ENCODE results near the gene ARFRP1. TPM values are rescaled to one million over a fixed set of nuclear protein-coding genes. Genes with fewer than 3 reads are reported as not detected.

ARFRP1 gene
- total and polyA plus RNA-seq, 2 donors (not counting 1 experiment from before 2014, with no cell fraction given), result 41.0 to 75.5 TPM

DNA sequence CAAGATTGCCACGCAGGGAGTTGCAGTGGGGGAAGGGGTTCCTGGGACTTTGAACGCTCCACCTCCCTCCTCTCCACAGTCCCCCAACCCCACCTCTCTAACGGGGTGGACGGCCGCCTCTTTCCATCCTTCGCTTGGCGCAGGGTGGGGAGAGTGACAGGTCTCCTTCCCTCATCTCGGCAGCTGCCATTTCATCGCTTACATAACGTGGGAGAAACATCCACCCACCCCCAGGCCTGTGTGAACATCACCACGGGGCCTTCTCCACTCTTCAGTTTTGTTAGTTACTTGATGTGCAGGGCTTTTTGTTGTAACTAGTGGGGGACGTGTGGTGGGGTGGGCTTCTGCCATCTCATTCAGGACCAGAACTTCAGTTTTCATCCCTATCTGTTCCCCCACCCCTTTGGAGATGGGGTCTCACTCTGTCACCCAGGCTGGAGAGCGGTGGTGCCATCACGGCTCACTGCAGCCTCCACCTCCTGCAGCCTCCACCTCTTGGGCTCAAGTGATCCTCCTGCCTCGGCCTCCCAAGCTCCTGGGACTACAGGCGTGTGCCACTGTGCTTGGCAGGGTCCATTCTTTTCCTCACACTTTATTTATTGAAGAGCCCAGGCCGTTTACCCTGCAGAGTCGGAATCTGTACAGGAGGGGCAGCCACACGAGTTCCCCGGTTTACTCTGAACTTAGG lies 32.0 kb downstream of the ARFRP1 start:
- intact Hi-C loops (cut with micrococcal nuclease), result no loop called here
- Histone ChIP-seq H3K27ac (ENCODE audit: low read length in 2 of 2) (no peak overlapping the region), H3K9me3 (ENCODE audit: control extremely low read depth in 1 of 3, control insufficient read depth in 2 of 3, insufficient read depth in 1 of 3, low read length in 2 of 3) (no peaks in the 10 kb centered on the region), H3K27me3 (replicated peaks in 1 of 4; ENCODE audit: control extremely low read depth in 1 of 4, control insufficient read depth in 3 of 4, insufficient read depth in 4 of 4, low read length in 3 of 4) (no peaks in the 10 kb centered on the region), H3K4me1 (ENCODE audit: control insufficient read depth in 2 of 2, insufficient read depth in 2 of 2, low read length in 2 of 2) (no peaks in the 10 kb centered on the region), H3K36me3 (replicated peaks in 1 of 2; ENCODE audit: control extremely low read depth in 1 of 2, control insufficient read depth in 1 of 2, extremely low read depth in 1 of 2, insufficient read depth in 2 of 2, low read length in 1 of 2) (peaks cover 0 to 13% of the 10 kb centered on the region in 2 experiments), H3K4me3 (ENCODE audit: control extremely low read depth in 1 of 5, extremely low read depth in 1 of 5, insufficient read depth in 1 of 5, low read depth in 2 of 5, low read length in 4 of 5) (no peak overlapping the region), H3K4me2 (replicated peaks; ENCODE audit: low read depth, low read length, poor library complexity, severe bottlenecking) (no peak overlapping the region), H3K79me2 (ENCODE audit: control insufficient read depth, insufficient read depth, low read length) (no peaks in the 10 kb centered on the region), H4K20me1 (ENCODE audit: control insufficient read depth, insufficient read depth, low read length, poor library complexity, severe bottlenecking) (no peaks in the 10 kb centered on the region), H3K9ac (ENCODE audit: low read length) (no peak overlapping the region), H2AFZ (ENCODE audit: insufficient read depth, low read depth, low read length, poor library complexity, severe bottlenecking) (no peak overlapping the region)
- DNase-seq (no peak), ATAC-seq (ENCODE audit: low read depth) (no peak)
- Mint-ChIP-seq H3K4me1 (no peaks in the 10 kb centered on the region), H3K27ac (no peak overlapping the region), H3K4me3 (no peak overlapping the region), H3K27me3 (no peaks in the 10 kb centered on the region), H3K9me3 (ENCODE audit: insufficient read depth) (no peaks in the 10 kb centered on the region)
- TF ChIP-seq, protein P1, sequence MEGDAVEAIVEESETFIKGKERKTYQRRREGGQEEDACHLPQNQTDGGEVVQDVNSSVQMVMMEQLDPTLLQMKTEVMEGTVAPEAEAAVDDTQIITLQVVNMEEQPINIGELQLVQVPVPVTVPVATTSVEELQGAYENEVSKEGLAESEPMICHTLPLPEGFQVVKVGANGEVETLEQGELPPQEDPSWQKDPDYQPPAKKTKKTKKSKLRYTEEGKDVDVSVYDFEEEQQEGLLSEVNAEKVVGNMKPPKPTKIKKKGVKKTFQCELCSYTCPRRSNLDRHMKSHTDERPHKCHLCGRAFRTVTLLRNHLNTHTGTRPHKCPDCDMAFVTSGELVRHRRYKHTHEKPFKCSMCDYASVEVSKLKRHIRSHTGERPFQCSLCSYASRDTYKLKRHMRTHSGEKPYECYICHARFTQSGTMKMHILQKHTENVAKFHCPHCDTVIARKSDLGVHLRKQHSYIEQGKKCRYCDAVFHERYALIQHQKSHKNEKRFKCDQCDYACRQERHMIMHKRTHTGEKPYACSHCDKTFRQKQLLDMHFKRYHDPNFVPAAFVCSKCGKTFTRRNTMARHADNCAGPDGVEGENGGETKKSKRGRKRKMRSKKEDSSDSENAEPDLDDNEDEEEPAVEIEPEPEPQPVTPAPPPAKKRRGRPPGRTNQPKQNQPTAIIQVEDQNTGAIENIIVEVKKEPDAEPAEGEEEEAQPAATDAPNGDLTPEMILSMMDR (IDR thresholded peaks at IDR 0.05), result no peak
- TF ChIP-seq EZH2 (IDR thresholded peaks at IDR 0.05; ENCODE audit: borderline replicate concordance, insufficient read depth, low read depth, low read length, poor library complexity, severe bottlenecking), result no peak
- ChIA-PET POLR2A (no interaction called here), CTCF (no interaction called here)
- WGBS (ENCODE audit: insufficient coverage), result over 99% methylated on average over 8 of the region's 20 CpGs

DNA sequence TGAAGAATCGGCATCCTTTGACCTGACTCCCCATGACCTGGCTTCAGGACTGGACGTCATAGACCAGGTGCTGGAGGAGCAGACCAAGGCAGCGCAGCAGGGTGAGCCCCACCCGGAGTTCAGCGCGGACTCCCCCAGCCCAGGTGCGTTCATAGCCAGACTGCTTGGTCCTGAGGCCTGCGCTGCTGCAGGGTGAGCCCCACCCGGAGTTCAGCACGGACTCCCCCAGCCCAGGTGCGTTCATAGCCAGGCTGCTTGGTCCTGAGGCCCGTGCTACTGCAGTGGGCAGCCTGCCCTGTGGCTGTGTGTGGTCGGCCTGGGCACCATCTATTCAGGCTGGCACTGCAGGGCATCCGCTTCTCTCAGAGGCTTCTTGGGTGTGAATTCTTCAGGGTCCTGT lies 33.8 kb downstream of the ARFRP1 start:
- H3K4me1 Mint-ChIP-seq, result no peaks in the 10 kb centered on the region
- H3K9me3 ChIP-seq (ENCODE audit: control extremely low read depth in 1 of 3, control insufficient read depth in 2 of 3, insufficient read depth in 1 of 3, low read length in 2 of 3), result no peaks in the 10 kb centered on the region
- no peak for ATAC-seq (ENCODE audit: low read depth)
- H3K36me3 ChIP-seq (replicated peaks in 1 of 2; ENCODE audit: control extremely low read depth in 1 of 2, control insufficient read depth in 1 of 2, extremely low read depth in 1 of 2, insufficient read depth in 2 of 2, low read length in 1 of 2), result peaks cover 0 to 12% of the 10 kb centered on the region in 2 experiments
- no peaks in the 10 kb centered on the region for H3K79me2 ChIP-seq (ENCODE audit: control insufficient read depth, insufficient read depth, low read length)
- intact Hi-C loops (cut with micrococcal nuclease), result no loop called here
- no peaks in the 10 kb centered on the region for H3K9me3 Mint-ChIP-seq (ENCODE audit: insufficient read depth)
- H3K27ac ChIP-seq (ENCODE audit: low read length in 2 of 2), result no peak overlapping the region
- POLR2A ChIA-PET, result no interaction called here
- no peak overlapping the region for H3K27ac Mint-ChIP-seq
- no peak overlapping the region for H3K4me3 Mint-ChIP-seq
- H3K4me1 ChIP-seq (ENCODE audit: control insufficient read depth in 2 of 2, insufficient read depth in 2 of 2, low read length in 2 of 2), result no peaks in the 10 kb centered on the region
- H3K27me3 ChIP-seq (replicated peaks in 1 of 4; ENCODE audit: control extremely low read depth in 1 of 4, control insufficient read depth in 3 of 4, insufficient read depth in 4 of 4, low read length in 3 of 4), result no peaks in the 10 kb centered on the region
- no peaks in the 10 kb centered on the region for H3K27me3 Mint-ChIP-seq
- H3K4me3 ChIP-seq (ENCODE audit: control extremely low read depth in 1 of 5, extremely low read depth in 1 of 5, insufficient read depth in 1 of 5, low read depth in 2 of 5, low read length in 4 of 5), result no peak overlapping the region
- no peak overlapping the region for H3K4me2 ChIP-seq (replicated peaks; ENCODE audit: low read depth, low read length, poor library complexity, severe bottlenecking)
- CTCF ChIA-PET, result interaction anchor here (0.5 kb wide), 1 partner anchor 44 kb away, joined by 3 read pairs; no protein-coding TSS in a partner anchor
- TF ChIP-seq EZH2 (IDR thresholded peaks at IDR 0.05; ENCODE audit: borderline replicate concordance, insufficient read depth, low read depth, low read length, poor library complexity, severe bottlenecking), result no peak
- TF ChIP-seq, protein P1 (IDR thresholded peaks at IDR 0.05), result no peak
- no peak overlapping the region for H3K9ac ChIP-seq (ENCODE audit: low read length)
- no peaks in the 10 kb centered on the region for H4K20me1 ChIP-seq (ENCODE audit: control insufficient read depth, insufficient read depth, low read length, poor library complexity, severe bottlenecking)
- 97% methylated on average over 13 of the region's 14 CpGs for WGBS (ENCODE audit: insufficient coverage)
- no peak for DNase-seq
- no peak overlapping the region for H2AFZ ChIP-seq (ENCODE audit: insufficient read depth, low read depth, low read length, poor library complexity, severe bottlenecking)
